Fibroblast of lung (primary cell): ENCODE data around the gene SULT1C3. TPM values are rescaled to one million over a fixed set of nuclear protein-coding genes. Genes with fewer than 3 reads are reported as not detected.

Source experiments
- DNase-seq, 2 donors: peaks; one replicate each; pipeline versions ENCODE4 v3.0.0 to v3.0.0-alpha.2; 2010; ENCODE audit warnings: low read depth in 2 of 2
- H2AFZ ChIP-seq: 2 replicates; pipeline ENCODE4 v1.5.1; 2012; ENCODE audit warnings: low read length, control low read depth, inconsistent platforms
- H3K27ac ChIP-seq: 2 replicates; pipeline ENCODE4 v1.5.1; 2011; ENCODE audit warnings: low read length, control low read depth; ENCODE audit not compliant: insufficient read depth
- H3K27me3 ChIP-seq: 2 replicates; pipeline ENCODE4 v1.5.1; 2011; ENCODE audit warnings: mild to moderate bottlenecking, low read length; ENCODE audit not compliant: control insufficient read depth, insufficient read depth
- H3K36me3 ChIP-seq: 2 replicates; pipeline ENCODE4 v1.5.1; 2011; ENCODE audit warnings: low read length; ENCODE audit not compliant: control insufficient read depth, insufficient read depth
- H3K4me1 ChIP-seq: 2 replicates; pipeline ENCODE4 v1.5.1; 2011; ENCODE audit warnings: low read length; ENCODE audit not compliant: control insufficient read depth, insufficient read depth; ENCODE audit errors: extremely low read depth
- H3K4me2 ChIP-seq: 2 replicates; pipeline ENCODE4 v1.5.1; 2011; ENCODE audit warnings: low read length, control low read depth; ENCODE audit not compliant: insufficient read depth; ENCODE audit errors: extremely low read depth
- H3K4me3 ChIP-seq, 4 experiments: fragments of 200-600 bp in 1 of 4; sonication (generic) in 1 of 4; replicated peaks in 1 of 4; 2 replicates each; pipeline ENCODE4 v1.5.1; 2011 to 2016; ENCODE audit warnings: low read length in 4 of 4, low read depth in 3 of 4, mild to moderate bottlenecking in 3 of 4, control low read depth in 2 of 4, inconsistent platforms in 1 of 4, mixed read lengths in 1 of 4; ENCODE audit not compliant: insufficient read depth in 1 of 4; ENCODE audit errors: control extremely low read depth in 1 of 4
- H3K79me2 ChIP-seq: 2 replicates; pipeline ENCODE4 v1.5.1; 2012; ENCODE audit warnings: mild to moderate bottlenecking, low read length, inconsistent platforms; ENCODE audit not compliant: control insufficient read depth, insufficient read depth
- H3K9ac ChIP-seq: 2 replicates; pipeline ENCODE4 v1.5.1; 2011; ENCODE audit warnings: mild to moderate bottlenecking, low read length, control low read depth; ENCODE audit not compliant: insufficient read depth
- H3K9me3 ChIP-seq: 2 replicates; pipeline ENCODE4 v1.5.1; 2012; ENCODE audit warnings: low read depth, low read length; ENCODE audit not compliant: control insufficient read depth, insufficient read depth
- H4K20me1 ChIP-seq: 2 replicates; pipeline ENCODE4 v1.5.1; 2011; ENCODE audit warnings: low read length; ENCODE audit not compliant: control insufficient read depth, insufficient read depth; ENCODE audit errors: extremely low read depth
- EZH2 ChIP-seq: IDR thresholded peaks from 2 replicates; pipeline ENCODE4 v1.5.1; 2012; ENCODE audit warnings: low read length, control low read depth, mild to moderate bottlenecking; ENCODE audit errors: missing control alignments
- polyA plus RNA-seq, 2 donors: library from polyadenylated mRNA; depleted of rRNA in 1 of 2; stranded (reverse) in 1 of 2; unstranded in 1 of 2; fragments of >200 nt; gene quantifications; 2 replicates each; pipeline ENCODE4 v1.2.1, GENCODE V29; 2011 to 2012; ENCODE audit warnings: missing spikeins in 1 of 2
- total RNA-seq: library from RNA; depleted of rRNA; stranded (reverse); fragments of >200 nt; gene quantifications from 2 replicates; pipeline ENCODE4 v1.2.1, GENCODE V29; 2014
- TF ChIP-seq, protein P1 (sequence below), 2 donors: IDR thresholded peaks in 1 of 2; conservative IDR thresholded peaks in 1 of 2; 1 replicate in 1 of 2; 2 replicates in 1 of 2; pipeline ENCODE4 v1.5.1; 2011 to 2012; ENCODE audit warnings: low read length in 2 of 2, control low read depth in 1 of 2, inconsistent platforms in 1 of 2, low read depth in 1 of 2, mild to moderate bottlenecking in 1 of 2

Gene SULT1C3
- total and polyA plus RNA-seq, 2 donors (not counting 1 experiment from before 2014, with no cell fraction given) = not detected

DNA sequence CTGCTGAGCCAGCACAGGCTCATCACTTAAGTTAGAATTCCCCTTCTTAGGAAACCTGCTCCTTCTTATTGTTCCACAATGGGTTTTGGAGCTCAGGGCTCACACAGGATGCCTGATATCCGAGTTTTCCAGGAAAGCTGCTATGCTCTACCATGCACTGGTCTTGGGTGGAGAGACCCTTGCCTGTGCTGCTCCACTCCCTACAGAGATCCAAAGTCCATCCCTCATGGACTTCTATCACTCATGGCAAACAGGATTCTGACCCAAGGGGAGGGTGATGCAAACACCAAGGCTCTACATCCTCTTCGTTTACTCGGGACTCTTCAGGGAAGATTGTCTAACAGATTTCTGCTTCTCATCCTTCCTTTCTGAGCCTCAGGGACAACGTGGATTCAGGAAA lies 54.1 kb downstream of the SULT1C3 start:
- DNase-seq = no peak
- Histone ChIP-seq H3K27ac (no peak overlapping the region), H3K79me2 (no peaks in the 10 kb centered on the region), H3K4me3 (no peak overlapping the region), H3K27me3 (no peaks in the 10 kb centered on the region), H2AFZ (no peak overlapping the region), H3K9me3 (no peaks in the 10 kb centered on the region), H3K36me3 (no peaks in the 10 kb centered on the region), H3K4me1 (peaks cover 7% of the 10 kb centered on the region), H3K9ac (no peak overlapping the region), H4K20me1 (no peaks in the 10 kb centered on the region), H3K4me2 (no peak overlapping the region)
- TF ChIP-seq, protein P1, sequence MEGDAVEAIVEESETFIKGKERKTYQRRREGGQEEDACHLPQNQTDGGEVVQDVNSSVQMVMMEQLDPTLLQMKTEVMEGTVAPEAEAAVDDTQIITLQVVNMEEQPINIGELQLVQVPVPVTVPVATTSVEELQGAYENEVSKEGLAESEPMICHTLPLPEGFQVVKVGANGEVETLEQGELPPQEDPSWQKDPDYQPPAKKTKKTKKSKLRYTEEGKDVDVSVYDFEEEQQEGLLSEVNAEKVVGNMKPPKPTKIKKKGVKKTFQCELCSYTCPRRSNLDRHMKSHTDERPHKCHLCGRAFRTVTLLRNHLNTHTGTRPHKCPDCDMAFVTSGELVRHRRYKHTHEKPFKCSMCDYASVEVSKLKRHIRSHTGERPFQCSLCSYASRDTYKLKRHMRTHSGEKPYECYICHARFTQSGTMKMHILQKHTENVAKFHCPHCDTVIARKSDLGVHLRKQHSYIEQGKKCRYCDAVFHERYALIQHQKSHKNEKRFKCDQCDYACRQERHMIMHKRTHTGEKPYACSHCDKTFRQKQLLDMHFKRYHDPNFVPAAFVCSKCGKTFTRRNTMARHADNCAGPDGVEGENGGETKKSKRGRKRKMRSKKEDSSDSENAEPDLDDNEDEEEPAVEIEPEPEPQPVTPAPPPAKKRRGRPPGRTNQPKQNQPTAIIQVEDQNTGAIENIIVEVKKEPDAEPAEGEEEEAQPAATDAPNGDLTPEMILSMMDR (conservative IDR thresholded peaks at IDR 0.05 in 1 of 2, IDR thresholded peaks at IDR 0.05 in 1 of 2; ENCODE audit: low read depth in 1 of 2, low read length in 2 of 2) = no peak

DNA sequence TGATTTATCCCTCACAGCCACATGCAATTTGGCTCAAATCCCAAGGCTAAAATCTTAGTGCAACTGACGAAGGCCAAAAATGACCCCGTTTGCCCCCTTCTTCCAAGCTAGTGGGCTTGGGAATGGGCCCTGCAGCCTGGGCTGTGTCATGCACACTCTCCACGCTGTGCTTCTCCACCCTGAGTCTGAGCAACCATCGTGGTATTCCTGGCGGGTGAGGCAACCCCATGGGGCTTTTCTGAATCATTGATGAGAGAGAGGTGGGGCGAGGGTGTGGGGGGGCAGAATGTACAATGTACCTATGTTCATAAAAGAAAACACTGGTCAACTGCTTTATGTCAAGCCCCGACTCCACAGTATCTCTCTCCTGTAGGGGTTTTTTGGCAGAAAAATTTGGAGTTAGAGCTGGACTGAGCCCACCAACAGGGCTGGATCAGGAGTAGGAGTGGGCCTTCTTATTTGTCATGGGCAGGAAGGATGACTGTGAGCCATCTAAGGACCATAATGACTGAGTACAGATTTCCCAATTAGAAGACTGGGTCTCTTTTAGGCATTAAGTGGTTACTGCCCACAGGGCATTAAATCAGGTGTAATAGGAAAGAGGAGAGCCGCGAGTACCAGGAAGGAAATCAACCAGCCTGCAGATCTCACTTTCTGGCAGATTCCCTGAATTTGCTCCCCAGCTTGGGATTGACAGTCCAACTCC lies 57.8 kb downstream of the SULT1C3 start:
- no peaks in the 10 kb centered on the region for H3K79me2 ChIP-seq
- H3K4me1 ChIP-seq = peaks cover 7% of the 10 kb centered on the region
- H4K20me1 ChIP-seq = no peaks in the 10 kb centered on the region
- no peak overlapping the region for H3K4me2 ChIP-seq
- H3K4me3 ChIP-seq = no peak overlapping the region
- TF ChIP-seq, protein P1 (conservative IDR thresholded peaks at IDR 0.05 in 1 of 2, IDR thresholded peaks at IDR 0.05 in 1 of 2; ENCODE audit: low read depth in 1 of 2, low read length in 2 of 2) = no peak
- no peak for TF ChIP-seq EZH2
- no peak overlapping the region for H2AFZ ChIP-seq
- H3K9me3 ChIP-seq = no peaks in the 10 kb centered on the region
- H3K27me3 ChIP-seq = no peaks in the 10 kb centered on the region
- no peaks in the 10 kb centered on the region for H3K36me3 ChIP-seq
- H3K27ac ChIP-seq = peak overlapping the region; percentile 3
- DNase-seq = peak; percentile 81 to 85
- no peak overlapping the region for H3K9ac ChIP-seq

GRCh38 chr2:108301558-108301957 lies 61.8 kb downstream of the SULT1C3 start:
- no peaks in the 10 kb centered on the region for H3K27me3 ChIP-seq
- no peaks in the 10 kb centered on the region for H3K9me3 ChIP-seq
- no peak overlapping the region for H3K4me2 ChIP-seq
- no peaks in the 10 kb centered on the region for H3K36me3 ChIP-seq
- no peaks in the 10 kb centered on the region for H4K20me1 ChIP-seq
- peaks cover 7% of the 10 kb centered on the region for H3K4me1 ChIP-seq
- TF ChIP-seq, protein P1 (conservative IDR thresholded peaks at IDR 0.05 in 1 of 2, IDR thresholded peaks at IDR 0.05 in 1 of 2; ENCODE audit: low read depth in 1 of 2, low read length in 2 of 2) = no peak
- no peak for TF ChIP-seq EZH2
- H3K79me2 ChIP-seq = no peaks in the 10 kb centered on the region
- no peak overlapping the region for H3K27ac ChIP-seq
- H3K9ac ChIP-seq = no peak overlapping the region
- no peak overlapping the region for H2AFZ ChIP-seq
- DNase-seq = no peak
- no peak overlapping the region for H3K4me3 ChIP-seq
